Lung (tissue), 12 donors: ENCODE data around the gene SLC16A5. TPM values are rescaled to one million over a fixed set of nuclear protein-coding genes. Genes with fewer than 3 reads are reported as not detected.

ENCODE experiments used
- ATAC-seq: fragments of 200-7000 bp; cut with Tn5 transposase; one replicate; pipeline ENCODE4 v1.9.1; 2020; ENCODE audit warnings: moderate number of reproducible peaks; ENCODE audit not compliant: insufficient read depth, low FRiP score
- DNase-seq, 3 donors: peaks; one replicate each; pipeline ENCODE4 v3.0.0-alpha.2; 2013 to 2017
- H3K27ac ChIP-seq, 2 donors: one replicate each; pipeline ENCODE4 v1.5.1; 2013; ENCODE audit warnings: mild to moderate bottlenecking in 2 of 2, moderate library complexity in 2 of 2, control low read depth in 1 of 2, inconsistent platforms in 1 of 2, low read depth in 1 of 2, low read length in 1 of 2
- H3K27me3 ChIP-seq, 3 donors: one replicate each; pipeline ENCODE4 v1.5.1; 2013; ENCODE audit warnings: low read length in 2 of 3; ENCODE audit not compliant: control insufficient read depth in 3 of 3, insufficient read depth in 3 of 3
- H3K36me3 ChIP-seq, 4 donors: one replicate each; pipeline ENCODE4 v1.5.1; 2013; ENCODE audit warnings: low read length in 4 of 4, mild to moderate bottlenecking in 1 of 4, moderate library complexity in 1 of 4; ENCODE audit not compliant: control insufficient read depth in 4 of 4, insufficient read depth in 4 of 4
- H3K4me1 ChIP-seq, 5 donors: one replicate each; pipeline ENCODE4 v1.5.1; 2013; ENCODE audit warnings: low read length in 5 of 5, mild to moderate bottlenecking in 2 of 5, moderate library complexity in 1 of 5; ENCODE audit not compliant: control insufficient read depth in 5 of 5, insufficient read depth in 5 of 5
- H3K4me3 ChIP-seq: one replicate; pipeline ENCODE4 v1.5.1; 2013; ENCODE audit warnings: mild to moderate bottlenecking, control low read depth, moderate library complexity
- H3K9ac ChIP-seq, 2 donors: one replicate each; pipeline ENCODE4 v1.5.1; 2013; ENCODE audit warnings: low read length in 2 of 2, control low read depth in 1 of 2; ENCODE audit not compliant: insufficient read depth in 1 of 2
- H3K9me3 ChIP-seq, 4 donors: one replicate each; pipeline ENCODE4 v1.5.1; 2013; ENCODE audit warnings: low read length in 3 of 4, mild to moderate bottlenecking in 1 of 4, moderate library complexity in 1 of 4; ENCODE audit not compliant: control insufficient read depth in 4 of 4, insufficient read depth in 3 of 4
- WGBS, 2 donors: extraction: QIAGEN DNeasy Blood & Tissue Kit; methylation state at CpG; one replicate each; pipeline ENCODE4 v1.1.7; 2013; 5-methylcytosine and 5-hydroxymethylcytosine counted together
- polyA plus RNA-seq, 2 donors: library from polyadenylated mRNA; stranded (reverse); fragments of 200-250 nt; gene quantifications; one replicate each; pipeline ENCODE4 v1.2.1, GENCODE V29; 2013
- total RNA-seq, 2 donors: library from RNA; depleted of rRNA in 1 of 2; stranded (reverse); fragments of >200 nt in 1 of 2; gene quantifications; one replicate each; pipeline ENCODE4 v1.2.1, GENCODE V29; 2014 to 2021
- TF ChIP-seq, protein P1 (sequence below): IDR thresholded peaks from 2 replicates; pipeline ENCODE4 v1.5.1; 2012; ENCODE audit warnings: mild to moderate bottlenecking; ENCODE audit errors: control extremely low read depth, extremely low read depth
- donor health status: control.
- donor health status: control.
- donor health status: Bipolar disorder and iron deficiency.
- donor health status: healthy.
- donor health status: DM: yes; HTN: yes; CAD: no.

SLC16A5 gene
- total and polyA plus RNA-seq, 4 donors: 27.9 to 74.0 (median 42.4) TPM

DNA sequence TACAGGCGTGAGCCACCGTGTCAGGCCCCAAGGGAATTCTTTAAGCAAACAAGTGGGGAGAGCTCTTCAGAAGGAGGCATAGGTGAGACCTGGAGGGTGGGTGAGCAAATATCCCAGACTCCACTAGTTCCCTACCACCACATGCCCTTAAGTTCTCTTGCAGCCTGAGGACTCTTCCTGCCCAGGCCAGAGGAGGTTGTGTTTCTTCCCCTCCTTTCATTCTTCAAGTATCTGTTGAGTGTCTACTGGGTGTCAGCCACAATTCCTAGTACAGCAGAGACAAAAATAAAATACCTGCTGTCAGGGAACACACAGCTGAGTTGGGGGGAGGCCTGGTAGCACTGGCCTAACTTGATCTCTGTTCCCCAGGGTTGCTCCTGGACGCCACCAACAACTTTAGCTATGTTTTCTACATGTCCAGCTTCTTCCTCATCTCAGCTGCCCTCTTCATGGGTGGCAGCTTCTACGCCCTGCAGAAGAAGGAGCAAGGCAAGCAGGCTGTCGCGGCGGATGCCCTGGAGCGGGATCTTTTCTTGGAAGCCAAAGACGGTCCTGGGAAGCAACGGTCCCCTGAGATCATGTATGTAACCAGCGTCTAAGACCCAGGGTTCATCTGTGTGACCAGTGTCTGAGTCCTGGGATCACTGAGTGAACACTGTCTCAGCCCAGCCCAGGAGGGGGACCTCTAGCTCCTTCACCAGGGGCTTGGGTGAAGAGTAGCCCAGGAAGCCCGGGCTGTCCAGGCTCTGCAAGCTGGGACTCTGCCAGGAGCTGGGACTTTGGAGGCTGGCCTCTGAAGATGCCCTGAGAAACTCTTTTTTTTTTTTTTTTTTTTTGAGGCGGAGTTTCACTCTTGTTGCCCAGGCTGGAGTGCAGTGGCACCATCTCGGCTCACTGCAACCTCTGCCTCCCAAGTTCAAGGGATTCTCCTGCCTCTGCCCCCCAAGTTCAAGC lies 16.1 kb downstream of the SLC16A5 start:
- Histone ChIP-seq H3K9ac (no peak overlapping the region), H3K4me1 (peaks cover 0 to 7% (median 0%) of the 10 kb centered on the region in 5 donors), H3K27me3 (peaks cover 0 to 3% (median 0%) of the 10 kb centered on the region in 3 donors), H3K9me3 (peaks cover 0 to 6% (median 0%) of the 10 kb centered on the region in 4 donors), H3K36me3 (peaks cover 0 to 20% (median 15%) of the 10 kb centered on the region in 4 donors), H3K4me3 (no peak overlapping the region), H3K27ac (peak overlapping the region in 1 of 2 donors; percentile 64)
- TF ChIP-seq, protein P1, sequence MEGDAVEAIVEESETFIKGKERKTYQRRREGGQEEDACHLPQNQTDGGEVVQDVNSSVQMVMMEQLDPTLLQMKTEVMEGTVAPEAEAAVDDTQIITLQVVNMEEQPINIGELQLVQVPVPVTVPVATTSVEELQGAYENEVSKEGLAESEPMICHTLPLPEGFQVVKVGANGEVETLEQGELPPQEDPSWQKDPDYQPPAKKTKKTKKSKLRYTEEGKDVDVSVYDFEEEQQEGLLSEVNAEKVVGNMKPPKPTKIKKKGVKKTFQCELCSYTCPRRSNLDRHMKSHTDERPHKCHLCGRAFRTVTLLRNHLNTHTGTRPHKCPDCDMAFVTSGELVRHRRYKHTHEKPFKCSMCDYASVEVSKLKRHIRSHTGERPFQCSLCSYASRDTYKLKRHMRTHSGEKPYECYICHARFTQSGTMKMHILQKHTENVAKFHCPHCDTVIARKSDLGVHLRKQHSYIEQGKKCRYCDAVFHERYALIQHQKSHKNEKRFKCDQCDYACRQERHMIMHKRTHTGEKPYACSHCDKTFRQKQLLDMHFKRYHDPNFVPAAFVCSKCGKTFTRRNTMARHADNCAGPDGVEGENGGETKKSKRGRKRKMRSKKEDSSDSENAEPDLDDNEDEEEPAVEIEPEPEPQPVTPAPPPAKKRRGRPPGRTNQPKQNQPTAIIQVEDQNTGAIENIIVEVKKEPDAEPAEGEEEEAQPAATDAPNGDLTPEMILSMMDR: no peak
- WGBS, 2 donors: 82 to 91% methylated on average over 13 to 14 of the region's 14 CpGs
- DNase-seq: no peak
- no peak for ATAC-seq

- Histone ChIP-seq H3K9me3 (peaks cover 0 to under 1% (median 0%) of the 10 kb centered on the region in 4 donors), H3K27me3 (peaks cover 0 to 4% (median 0%) of the 10 kb centered on the region in 3 donors), H3K9ac (no peak overlapping the region), H3K4me3 (no peak overlapping the region), H3K27ac (peak overlapping the region in 1 of 2 donors; percentile 1), H3K36me3 (peaks cover 0 to 16% (median 8%) of the 10 kb centered on the region in 4 donors), H3K4me1 (peaks cover 0 to 9% (median 0%) of the 10 kb centered on the region in 5 donors)
- 56 to 64% methylated on average over 20 of the region's 20 CpGs for WGBS, 2 donors
- ATAC-seq: peak; percentile 58
- no peak for DNase-seq
- TF ChIP-seq, protein P1: peak; percentile 45
Measured at GRCh38 chr17:75105126-75106080, 17.6 kb downstream of the SLC16A5 start.

GRCh38 chr17:75108193-75108592 lies 20.4 kb downstream of the SLC16A5 start:
- no peak overlapping the region for H3K9ac ChIP-seq
- H3K27me3 ChIP-seq: peaks cover 0 to 4% (median 0%) of the 10 kb centered on the region in 3 donors
- H3K9me3 ChIP-seq: no peaks in the 10 kb centered on the region
- DNase-seq (no peak), ATAC-seq (no peak)
- no peak overlapping the region for H3K4me3 ChIP-seq
- 80 to 86% methylated on average over 2 of the region's 2 CpGs for WGBS, 2 donors
- no peak overlapping the region for H3K27ac ChIP-seq
- H3K36me3 ChIP-seq: peaks cover 0 to 16% (median 5%) of the 10 kb centered on the region in 4 donors
- peaks cover 0 to 12% (median 5%) of the 10 kb centered on the region in 5 donors for H3K4me1 ChIP-seq
- TF ChIP-seq, protein P1: no peak
